Measurements from ENCODE around the gene SCFD1.
"Not testable (repeated sequence)": the region's sequence is repeated elsewhere in the genome, so short reads cannot be mapped to it uniquely, and the experiment has no call there.

The SCFD1 gene

GRCh38 chr14:30680036-30680435 lies 57.9 kb downstream of the SCFD1 start:
- no peak for DNase-seq

- DNase-seq, result not testable (repeated sequence)
These were observed 58.7 kb downstream of the SCFD1 start for GRCh38 chr14:30680776-30681175.

GRCh38 chr14:30681752-30682355 lies 59.7 kb downstream of the SCFD1 start:
- DNase-seq, result no peak

- not testable (repeated sequence) for DNase-seq
These were observed 68.6 kb downstream of the SCFD1 start for GRCh38 chr14:30690487-30691355.

- no peak for DNase-seq
These were observed 69.8 kb downstream of the SCFD1 start for GRCh38 chr14:30691751-30692398.

- no peak for DNase-seq
These were observed 70.5 kb downstream of the SCFD1 start for GRCh38 chr14:30692669-30693068.

GRCh38 chr14:30698463-30698862 lies 76.3 kb downstream of the SCFD1 start:
- DNase-seq, result no peak

- no peak for DNase-seq
These were observed 84.6 kb downstream of the SCFD1 start for GRCh38 chr14:30706704-30707103.

GRCh38 chr14:30708157-30708556 lies 86.0 kb downstream of the SCFD1 start:
- no peak for DNase-seq

- no peak for DNase-seq
These were observed 87.1 kb downstream of the SCFD1 start for GRCh38 chr14:30709201-30709600.

GRCh38 chr14:30710876-30711275 lies 88.8 kb downstream of the SCFD1 start:
- DNase-seq, result no peak

GRCh38 chr14:30719137-30719536 lies 97.0 kb downstream of the SCFD1 start:
- no peak for DNase-seq

- DNase-seq, result no peak
These were observed 103.6 kb downstream of the SCFD1 start for GRCh38 chr14:30725763-30726162.

GRCh38 chr14:30728471-30728870 lies 106.4 kb downstream of the SCFD1 start:
- no peak for DNase-seq

GRCh38 chr14:30737916-30738315 lies 115.8 kb downstream of the SCFD1 start:
- DNase-seq, result no peak

GRCh38 chr14:30738978-30739377 lies 116.9 kb downstream of the SCFD1 start:
- DNase-seq, result no peak

GRCh38 chr14:30748343-30748742 lies 126.2 kb downstream of the SCFD1 start:
- DNase-seq, result no peak

- DNase-seq, result no peak
These were observed 129.7 kb downstream of the SCFD1 start for GRCh38 chr14:30751646-30752416.

GRCh38 chr14:30753452-30753851 lies 131.3 kb downstream of the SCFD1 start:
- no peak for DNase-seq

- DNase-seq, result no peak
These were observed 132.7 kb downstream of the SCFD1 start for GRCh38 chr14:30754778-30755177.

GRCh38 chr14:30756594-30756993 lies 134.5 kb downstream of the SCFD1 start:
- DNase-seq, result no peak

GRCh38 chr14:30757082-30757481 lies 135.0 kb downstream of the SCFD1 start:
- DNase-seq, result no peak
